Measurements from ENCODE around the gene CTBP2.

DNA sequence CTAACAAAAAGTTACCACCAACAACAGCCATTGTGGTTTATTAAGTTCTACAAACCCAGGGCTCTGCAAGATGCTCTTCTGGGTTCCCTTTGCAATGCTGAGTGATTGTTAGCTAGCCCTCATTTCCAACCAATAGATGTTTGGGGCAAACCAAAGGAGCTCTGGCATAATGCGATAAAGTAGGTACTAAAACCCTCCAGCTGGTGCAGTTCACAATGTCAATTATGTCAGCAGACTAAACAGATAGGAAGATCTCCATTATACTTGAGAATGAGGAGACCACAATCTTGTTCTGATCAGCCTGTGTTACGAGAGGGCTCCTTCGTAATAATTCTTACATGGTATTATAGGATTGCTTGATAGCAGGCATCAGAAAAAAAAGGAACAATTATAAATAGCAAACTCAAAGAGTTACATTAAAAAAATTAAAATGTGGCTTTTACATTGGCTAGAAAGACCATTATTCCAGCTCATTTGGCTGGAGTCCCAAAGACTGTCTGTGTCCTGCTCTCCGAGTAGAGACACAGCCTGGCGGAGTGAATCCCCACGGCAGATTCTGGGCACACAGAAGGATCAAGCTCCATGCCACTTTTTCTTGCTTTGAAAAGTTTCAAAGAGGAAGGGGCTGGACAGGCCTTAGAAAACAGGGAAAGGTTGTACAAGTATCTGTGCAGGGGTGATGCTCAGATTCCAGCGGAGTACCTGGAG is 124.6 kb downstream of the CTBP2 start:
- TF ChIP-seq, protein P1, sequence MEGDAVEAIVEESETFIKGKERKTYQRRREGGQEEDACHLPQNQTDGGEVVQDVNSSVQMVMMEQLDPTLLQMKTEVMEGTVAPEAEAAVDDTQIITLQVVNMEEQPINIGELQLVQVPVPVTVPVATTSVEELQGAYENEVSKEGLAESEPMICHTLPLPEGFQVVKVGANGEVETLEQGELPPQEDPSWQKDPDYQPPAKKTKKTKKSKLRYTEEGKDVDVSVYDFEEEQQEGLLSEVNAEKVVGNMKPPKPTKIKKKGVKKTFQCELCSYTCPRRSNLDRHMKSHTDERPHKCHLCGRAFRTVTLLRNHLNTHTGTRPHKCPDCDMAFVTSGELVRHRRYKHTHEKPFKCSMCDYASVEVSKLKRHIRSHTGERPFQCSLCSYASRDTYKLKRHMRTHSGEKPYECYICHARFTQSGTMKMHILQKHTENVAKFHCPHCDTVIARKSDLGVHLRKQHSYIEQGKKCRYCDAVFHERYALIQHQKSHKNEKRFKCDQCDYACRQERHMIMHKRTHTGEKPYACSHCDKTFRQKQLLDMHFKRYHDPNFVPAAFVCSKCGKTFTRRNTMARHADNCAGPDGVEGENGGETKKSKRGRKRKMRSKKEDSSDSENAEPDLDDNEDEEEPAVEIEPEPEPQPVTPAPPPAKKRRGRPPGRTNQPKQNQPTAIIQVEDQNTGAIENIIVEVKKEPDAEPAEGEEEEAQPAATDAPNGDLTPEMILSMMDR (conservative IDR thresholded peaks at IDR 0.05), result no peak
- TF ChIP-seq ZFX (IDR thresholded peaks at IDR 0.05), result no peak

All from C4-2B (cell line).